Measurements from ENCODE around the gene GPR26.

Gene GPR26

GRCh38 chr10:123666318-123667236, at the start of gene GPR26:
Gene GPR26, plus strand, starts transcription at chr10:123666355. Its CDS starts 53 bp downstream, at chr10:123666408.
- in situ Hi-C loops (cut with MboI; ENCODE audit: low sequenced_read_pairs) = no loop called here

- in situ Hi-C loops (cut with MboI; ENCODE audit: low sequenced_read_pairs) = no loop called here
Observed at GRCh38 chr10:123618224-123618623, 47.9 kb upstream of the GPR26 start.

- in situ Hi-C loops (cut with MboI; ENCODE audit: low sequenced_read_pairs) = no loop called here
Observed at GRCh38 chr10:123619067-123619855, 46.9 kb upstream of the GPR26 start.

GRCh38 chr10:123620621-123621020, 45.5 kb upstream of the GPR26 start:
- in situ Hi-C loops (cut with MboI; ENCODE audit: low sequenced_read_pairs) = no loop called here

GRCh38 chr10:123621492-123621891, 44.7 kb upstream of the GPR26 start:
- in situ Hi-C loops (cut with MboI; ENCODE audit: low sequenced_read_pairs) = no loop called here

- in situ Hi-C loops (cut with MboI; ENCODE audit: low sequenced_read_pairs) = no loop called here
Observed at GRCh38 chr10:123621916-123622315, 44.2 kb upstream of the GPR26 start.

- in situ Hi-C loops (cut with MboI; ENCODE audit: low sequenced_read_pairs) = no loop called here
Observed at GRCh38 chr10:123622381-123622780, 43.8 kb upstream of the GPR26 start.

GRCh38 chr10:123624086-123624485, 42.1 kb upstream of the GPR26 start:
- in situ Hi-C loops (cut with MboI; ENCODE audit: low sequenced_read_pairs) = no loop called here

- in situ Hi-C loops (cut with MboI; ENCODE audit: low sequenced_read_pairs) = no loop called here
Observed at GRCh38 chr10:123633106-123633505, 33.0 kb upstream of the GPR26 start.

- in situ Hi-C loops (cut with MboI; ENCODE audit: low sequenced_read_pairs) = no loop called here
Observed at GRCh38 chr10:123633636-123634035, 32.5 kb upstream of the GPR26 start.

GRCh38 chr10:123634221-123634620, 31.9 kb upstream of the GPR26 start:
- in situ Hi-C loops (cut with MboI; ENCODE audit: low sequenced_read_pairs) = no loop called here

GRCh38 chr10:123635131-123635530, 31.0 kb upstream of the GPR26 start:
- in situ Hi-C loops (cut with MboI; ENCODE audit: low sequenced_read_pairs) = no loop called here

GRCh38 chr10:123635745-123636144, 30.4 kb upstream of the GPR26 start:
- in situ Hi-C loops (cut with MboI; ENCODE audit: low sequenced_read_pairs) = no loop called here

- in situ Hi-C loops (cut with MboI; ENCODE audit: low sequenced_read_pairs) = no loop called here
Observed at GRCh38 chr10:123636598-123637325, 29.4 kb upstream of the GPR26 start.

- in situ Hi-C loops (cut with MboI; ENCODE audit: low sequenced_read_pairs) = no loop called here
Observed at GRCh38 chr10:123637326-123637880, 28.8 kb upstream of the GPR26 start.

- in situ Hi-C loops (cut with MboI; ENCODE audit: low sequenced_read_pairs) = no loop called here
Observed at GRCh38 chr10:123639131-123639530, 27.0 kb upstream of the GPR26 start.

GRCh38 chr10:123640016-123640535, 26.1 kb upstream of the GPR26 start:
- in situ Hi-C loops (cut with MboI; ENCODE audit: low sequenced_read_pairs) = no loop called here

- in situ Hi-C loops (cut with MboI; ENCODE audit: low sequenced_read_pairs) = no loop called here
Observed at GRCh38 chr10:123642293-123642692, 23.9 kb upstream of the GPR26 start.

GRCh38 chr10:123642697-123643096, 23.5 kb upstream of the GPR26 start:
- in situ Hi-C loops (cut with MboI; ENCODE audit: low sequenced_read_pairs) = no loop called here

- in situ Hi-C loops (cut with MboI; ENCODE audit: low sequenced_read_pairs) = no loop called here
Observed at GRCh38 chr10:123643315-123643714, 22.8 kb upstream of the GPR26 start.

- in situ Hi-C loops (cut with MboI; ENCODE audit: low sequenced_read_pairs) = no loop called here
Observed at GRCh38 chr10:123645016-123645415, 21.1 kb upstream of the GPR26 start.
